ENCODE data around the gene KRT34.
"Not testable (repeated sequence)": the region's sequence is repeated elsewhere in the genome, so short reads cannot be mapped to it uniquely, and the experiment has no call there.

KRT34 gene

GRCh38 chr17:41367426-41368075, 14.6 kb downstream of the KRT34 start:
- Mint-ChIP-seq H3K27me3 (peaks cover 6% of the 10 kb centered on the region), H3K27ac (no peak overlapping the region), H3K4me1 (ENCODE audit: low read depth) (no peaks in the 10 kb centered on the region), H3K4me3 (no peak overlapping the region), H3K9me3 (no peaks in the 10 kb centered on the region), H3K36me3 (ENCODE audit: low read depth) (no peaks in the 10 kb centered on the region)
- intact Hi-C loops (cut with micrococcal nuclease) = no loop called here

DNA sequence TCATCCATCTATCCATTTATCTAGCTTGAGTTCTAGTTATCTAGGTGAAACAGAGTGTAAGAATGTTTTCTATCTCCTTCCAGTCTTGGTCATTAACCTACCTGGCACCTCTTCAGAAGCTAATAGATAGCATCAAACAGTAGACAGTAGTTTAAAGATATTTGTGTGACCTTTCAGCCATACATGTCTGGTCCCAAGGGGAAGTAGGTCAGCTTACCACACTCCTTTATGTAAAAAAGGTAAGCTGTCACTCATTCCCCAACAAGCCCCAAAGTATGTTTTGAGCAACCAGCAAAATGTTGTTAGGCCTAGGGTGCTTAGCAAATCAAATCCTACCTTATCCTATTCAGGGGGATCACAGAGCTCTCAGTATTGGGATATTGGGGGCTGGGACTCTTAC, 16.0 kb downstream of the KRT34 start:
- intact Hi-C loops (cut with micrococcal nuclease) = no loop called here
- Mint-ChIP-seq H3K27ac (no peak overlapping the region), H3K9me3 (no peaks in the 10 kb centered on the region), H3K27me3 (peaks cover 4% of the 10 kb centered on the region), H3K4me3 (no peak overlapping the region), H3K36me3 (ENCODE audit: low read depth) (no peaks in the 10 kb centered on the region), H3K4me1 (ENCODE audit: low read depth) (no peaks in the 10 kb centered on the region)

DNA sequence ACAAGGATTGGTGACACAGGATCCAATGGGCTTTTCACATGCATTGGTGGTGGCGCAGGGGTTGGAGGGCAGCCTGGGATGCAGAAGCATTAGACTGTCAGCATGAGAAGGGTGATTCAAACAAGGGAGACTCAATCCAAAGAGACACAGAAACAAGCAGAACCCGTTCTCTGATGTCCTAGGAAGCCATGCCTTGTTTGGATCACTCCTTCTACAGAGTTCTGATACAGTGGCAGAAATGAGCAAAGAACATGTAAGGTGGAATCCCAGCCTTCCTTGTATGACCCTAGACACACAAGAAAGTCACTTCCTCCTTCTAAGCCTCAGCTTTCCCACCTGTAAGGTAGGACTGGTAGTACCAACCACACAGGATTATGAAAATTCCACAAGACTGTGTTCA, 18.2 kb downstream of the KRT34 start:
- H3K36me3 Mint-ChIP-seq (ENCODE audit: low read depth) = no peaks in the 10 kb centered on the region
- no peaks in the 10 kb centered on the region for H3K4me1 Mint-ChIP-seq (ENCODE audit: low read depth)
- no peak overlapping the region for H3K27ac Mint-ChIP-seq
- intact Hi-C loops (cut with micrococcal nuclease) = no loop called here
- H3K27me3 Mint-ChIP-seq = peaks cover 8% of the 10 kb centered on the region
- no peaks in the 10 kb centered on the region for H3K9me3 Mint-ChIP-seq
- no peak overlapping the region for H3K4me3 Mint-ChIP-seq

GRCh38 chr17:41360296-41360995, 21.7 kb downstream of the KRT34 start:
- no peaks in the 10 kb centered on the region for H3K4me1 Mint-ChIP-seq (ENCODE audit: low read depth)
- peaks cover 11% of the 10 kb centered on the region for H3K27me3 Mint-ChIP-seq
- H3K4me3 Mint-ChIP-seq = no peak overlapping the region
- no peaks in the 10 kb centered on the region for H3K36me3 Mint-ChIP-seq (ENCODE audit: low read depth)
- no peak overlapping the region for H3K27ac Mint-ChIP-seq
- no peaks in the 10 kb centered on the region for H3K9me3 Mint-ChIP-seq
- intact Hi-C loops (cut with micrococcal nuclease) = no loop called here

GRCh38 chr17:41354536-41354935, 27.6 kb downstream of the KRT34 start:
- no peak overlapping the region for H3K27ac Mint-ChIP-seq
- H3K9me3 Mint-ChIP-seq = no peaks in the 10 kb centered on the region
- H3K4me1 Mint-ChIP-seq (ENCODE audit: low read depth) = no peaks in the 10 kb centered on the region
- peaks cover 9% of the 10 kb centered on the region for H3K27me3 Mint-ChIP-seq
- H3K36me3 Mint-ChIP-seq (ENCODE audit: low read depth) = no peaks in the 10 kb centered on the region
- intact Hi-C loops (cut with micrococcal nuclease) = no loop called here
- no peak overlapping the region for H3K4me3 Mint-ChIP-seq

DNA sequence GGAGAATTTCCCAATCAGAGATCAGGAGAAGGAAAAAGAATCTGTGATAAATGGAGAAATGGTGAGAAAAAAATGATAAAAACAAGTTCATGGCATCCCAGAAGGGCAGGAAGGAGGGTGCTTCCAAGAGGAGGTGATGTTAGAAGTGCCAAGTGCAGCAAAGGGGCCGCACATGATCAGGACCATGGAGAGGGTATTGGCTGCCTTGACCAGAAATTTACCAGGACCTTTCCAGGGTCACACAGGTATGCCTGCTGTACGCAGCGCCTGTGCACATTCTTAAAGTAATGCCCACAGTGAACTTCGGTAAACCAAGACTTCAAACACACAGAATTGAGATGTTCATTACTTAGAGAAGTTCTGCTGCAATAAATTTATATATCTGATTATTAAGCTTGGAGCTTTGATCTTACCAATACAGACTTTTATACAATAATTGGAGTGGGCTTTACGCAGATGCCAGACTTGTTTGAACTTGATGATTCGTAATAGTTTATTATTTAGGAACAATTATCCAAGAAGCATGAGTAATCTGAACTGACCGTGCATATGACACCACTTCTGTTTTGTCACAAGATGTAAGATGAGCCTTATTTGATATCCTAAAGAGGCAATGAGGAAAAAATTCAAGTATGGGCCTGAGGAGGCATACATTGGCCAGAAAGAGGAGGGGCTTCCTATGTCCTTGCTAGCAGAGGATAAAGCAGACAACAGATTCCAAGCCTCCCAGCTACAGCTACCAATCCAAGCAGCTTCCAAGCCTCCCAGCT, 29.3 kb downstream of the KRT34 start:
- intact Hi-C loops (cut with micrococcal nuclease) = no loop called here
- no peaks in the 10 kb centered on the region for H3K36me3 Mint-ChIP-seq (ENCODE audit: low read depth)
- H3K9me3 Mint-ChIP-seq = no peaks in the 10 kb centered on the region
- no peak overlapping the region for H3K27ac Mint-ChIP-seq
- H3K4me1 Mint-ChIP-seq (ENCODE audit: low read depth) = no peaks in the 10 kb centered on the region
- H3K4me3 Mint-ChIP-seq = no peak overlapping the region
- H3K27me3 Mint-ChIP-seq = peaks cover 7% of the 10 kb centered on the region

DNA sequence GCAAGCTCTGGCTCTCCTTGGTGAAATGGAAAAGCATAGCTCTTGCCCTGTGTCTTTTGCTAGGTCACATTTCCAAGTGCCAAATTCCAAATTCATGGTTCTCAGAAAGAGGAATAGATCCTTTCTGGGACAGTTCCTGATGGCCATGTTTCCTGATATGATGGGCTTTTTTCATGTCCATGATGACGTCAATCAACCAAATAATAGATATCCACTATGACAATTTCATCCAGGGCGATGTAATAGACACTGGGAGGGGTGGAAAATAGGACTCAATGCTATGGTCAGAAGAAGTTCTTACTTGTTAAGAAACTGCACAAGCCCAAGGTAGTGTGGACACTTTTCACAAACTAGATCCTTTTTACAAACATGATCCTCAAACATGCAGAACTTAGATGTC, 30.9 kb downstream of the KRT34 start:
- Mint-ChIP-seq H3K36me3 (ENCODE audit: low read depth) (no peaks in the 10 kb centered on the region), H3K27me3 (peaks cover 5% of the 10 kb centered on the region), H3K4me1 (ENCODE audit: low read depth) (no peaks in the 10 kb centered on the region), H3K4me3 (no peak overlapping the region), H3K9me3 (no peaks in the 10 kb centered on the region), H3K27ac (no peak overlapping the region)
- intact Hi-C loops (cut with micrococcal nuclease) = no loop called here

- intact Hi-C loops (cut with micrococcal nuclease); H3K9me3 Mint-ChIP-seq; H3K36me3 Mint-ChIP-seq (ENCODE audit: low read depth); H3K27ac Mint-ChIP-seq; H3K27me3 Mint-ChIP-seq; H3K4me3 Mint-ChIP-seq; H3K4me1 Mint-ChIP-seq (ENCODE audit: low read depth): not testable (repeated sequence)
Observed at GRCh38 chr17:41350381-41350878, 31.7 kb downstream of the KRT34 start, which contains the start of gene KRT33A. Gene KRT33A (minus strand): TSS chr17:41350828. CDS start chr17:41350767, 61 bp downstream.

- Mint-ChIP-seq H3K4me1 (ENCODE audit: low read depth) (no peaks in the 10 kb centered on the region), H3K27ac (no peak overlapping the region), H3K36me3 (ENCODE audit: low read depth) (no peaks in the 10 kb centered on the region), H3K4me3 (no peak overlapping the region), H3K27me3 (peaks cover 5% of the 10 kb centered on the region), H3K9me3 (peaks cover 5% of the 10 kb centered on the region)
- intact Hi-C loops (cut with micrococcal nuclease) = no loop called here
Observed at GRCh38 chr17:41347869-41348760, 34.0 kb downstream of the KRT34 start.

DNA sequence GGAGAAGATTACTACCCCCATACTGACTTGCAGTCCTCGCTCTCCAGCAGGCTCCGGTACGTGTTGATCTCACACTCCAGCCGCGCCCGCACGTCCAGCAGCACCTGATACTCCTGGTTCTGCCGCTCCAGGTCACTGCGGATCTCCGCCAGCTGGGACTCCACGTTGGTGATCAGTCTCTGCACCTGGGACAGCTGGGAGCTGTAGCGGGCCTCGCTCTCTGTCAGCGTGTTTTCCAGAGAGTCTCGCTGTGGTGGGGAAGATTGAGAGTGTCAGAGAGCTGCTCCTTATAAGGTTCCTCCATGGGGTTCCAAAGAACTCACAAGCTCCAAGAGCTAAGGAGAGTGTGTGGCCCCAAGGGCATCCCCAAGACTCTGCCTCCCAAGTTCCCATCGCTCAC, 35.7 kb downstream of the KRT34 start:
- intact Hi-C loops (cut with micrococcal nuclease); H3K4me1 Mint-ChIP-seq (ENCODE audit: low read depth); H3K36me3 Mint-ChIP-seq (ENCODE audit: low read depth); H3K4me3 Mint-ChIP-seq; H3K27ac Mint-ChIP-seq; H3K27me3 Mint-ChIP-seq: not testable (repeated sequence)
- H3K9me3 Mint-ChIP-seq = peaks cover 19% of the 10 kb centered on the region

- intact Hi-C loops (cut with micrococcal nuclease) = no loop called here
- H3K36me3 Mint-ChIP-seq (ENCODE audit: low read depth) = no peaks in the 10 kb centered on the region
- no peaks in the 10 kb centered on the region for H3K27me3 Mint-ChIP-seq
- H3K27ac Mint-ChIP-seq = no peak overlapping the region
- peaks cover 19% of the 10 kb centered on the region for H3K9me3 Mint-ChIP-seq
- H3K4me1 Mint-ChIP-seq (ENCODE audit: low read depth) = peaks cover 2% of the 10 kb centered on the region
- H3K4me3 Mint-ChIP-seq = no peak overlapping the region
Observed at GRCh38 chr17:41345992-41346391, 36.1 kb downstream of the KRT34 start.

DNA sequence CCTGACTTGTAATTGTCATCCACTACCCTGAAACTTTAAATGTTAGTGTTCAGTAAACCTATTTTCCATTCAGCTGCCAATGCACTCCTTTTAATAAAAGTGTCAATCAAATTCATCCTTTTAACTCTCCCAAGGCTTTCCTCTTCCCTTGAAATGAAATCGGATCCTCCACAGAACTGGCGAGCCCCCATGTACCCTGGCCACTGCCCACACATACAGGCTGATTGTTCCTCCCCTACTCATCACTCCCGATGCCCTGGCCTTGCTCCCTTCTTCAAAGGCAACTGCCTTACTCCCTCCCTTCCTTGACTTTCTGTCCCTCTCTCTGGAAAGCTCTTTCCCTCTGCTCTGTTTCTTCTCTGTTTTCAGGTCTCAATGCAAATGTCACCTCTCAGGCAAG, 39.1 kb downstream of the KRT34 start:
- intact Hi-C loops (cut with micrococcal nuclease) = no loop called here
- no peak overlapping the region for H3K4me3 Mint-ChIP-seq
- no peak overlapping the region for H3K27ac Mint-ChIP-seq
- H3K27me3 Mint-ChIP-seq = no peaks in the 10 kb centered on the region
- H3K9me3 Mint-ChIP-seq = peaks cover 19% of the 10 kb centered on the region
- H3K36me3 Mint-ChIP-seq (ENCODE audit: low read depth) = no peaks in the 10 kb centered on the region
- H3K4me1 Mint-ChIP-seq (ENCODE audit: low read depth) = peaks cover 25% of the 10 kb centered on the region

DNA sequence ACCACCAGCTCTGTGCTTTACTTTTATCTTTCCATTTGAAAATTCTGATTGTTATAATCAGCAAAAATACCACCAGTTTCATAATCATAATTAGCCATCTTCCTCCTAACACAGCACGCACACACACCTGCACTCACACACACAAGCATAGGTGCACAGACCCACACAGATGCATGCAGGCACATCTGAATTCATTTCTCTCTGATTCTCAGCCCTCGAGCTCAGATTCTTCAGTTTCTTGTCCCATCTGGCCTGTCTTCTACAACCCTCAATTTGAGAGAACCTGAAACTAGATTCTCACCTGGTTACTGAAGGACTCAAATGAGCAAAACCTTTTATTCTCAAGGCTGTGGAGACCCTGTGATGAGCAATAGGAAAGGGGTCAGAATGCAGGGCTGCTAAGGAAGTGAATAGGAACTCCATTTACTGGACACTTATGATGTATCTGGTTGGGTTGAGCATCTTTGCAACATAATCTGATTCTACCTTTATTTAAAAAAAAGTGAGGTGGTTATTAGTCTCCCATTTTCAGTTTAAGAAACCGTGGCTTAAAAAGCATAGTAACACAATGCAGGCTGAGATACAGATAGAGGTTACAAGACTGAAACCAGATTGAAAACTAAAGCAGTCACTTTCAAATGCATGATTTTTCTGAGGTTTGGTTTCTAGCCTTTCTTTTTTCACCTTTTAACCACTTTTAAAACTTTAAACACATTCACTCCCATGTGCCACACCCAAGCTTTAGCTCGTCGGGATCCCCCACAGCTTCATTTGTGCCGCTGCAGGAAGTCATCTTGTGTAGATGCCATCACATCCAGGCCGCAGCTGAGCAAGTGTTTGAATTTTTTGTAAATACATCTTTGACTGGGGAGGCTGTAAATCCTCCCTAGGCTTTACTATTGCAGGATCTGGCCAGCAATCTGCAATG, 40.9 kb downstream of the KRT34 start:
- Mint-ChIP-seq H3K4me1 (ENCODE audit: low read depth) (peaks cover 25% of the 10 kb centered on the region), H3K36me3 (ENCODE audit: low read depth) (no peaks in the 10 kb centered on the region), H3K4me3 (no peak overlapping the region), H3K9me3 (peaks cover 19% of the 10 kb centered on the region), H3K27me3 (no peaks in the 10 kb centered on the region), H3K27ac (no peak overlapping the region)
- intact Hi-C loops (cut with micrococcal nuclease) = no loop called here
